Endothelial cell of hepatic sinusoid (primary cell): ENCODE measurements around the gene TSPAN31.

Source experiments
- in situ Hi-C: cut with HindIII; loops from 2 replicates; pipeline ENCODE4 v1.10.0; 2017; ENCODE audit warnings: low sequenced_read_pairs

TSPAN31 gene

GRCh38 chr12:57751788-57752667, 7.2 kb downstream of the TSPAN31 start, which contains the start of gene CDK4:
CDK4 (minus strand) TSS chr12:57752310; CDS start chr12:57751717, 593 bp downstream.
- in situ Hi-C loops: no loop called here

DNA sequence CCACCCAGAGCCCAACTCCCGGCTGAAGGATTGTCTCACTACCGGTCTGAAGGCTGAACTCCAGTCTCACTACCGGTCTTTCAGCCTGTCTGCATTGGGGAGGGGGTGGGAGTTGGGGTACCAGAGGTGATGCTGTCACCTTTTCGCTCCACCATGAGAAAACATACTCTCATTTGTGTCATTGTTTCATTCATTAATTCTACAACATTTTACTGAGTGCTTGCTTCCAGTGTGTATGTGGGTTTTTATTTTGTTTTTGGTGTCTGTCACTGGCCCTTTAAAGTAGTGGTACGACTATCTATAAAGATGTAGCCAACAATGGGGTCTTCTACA, 7.8 kb downstream of the TSPAN31 start:
- in situ Hi-C loops: no loop called here

DNA sequence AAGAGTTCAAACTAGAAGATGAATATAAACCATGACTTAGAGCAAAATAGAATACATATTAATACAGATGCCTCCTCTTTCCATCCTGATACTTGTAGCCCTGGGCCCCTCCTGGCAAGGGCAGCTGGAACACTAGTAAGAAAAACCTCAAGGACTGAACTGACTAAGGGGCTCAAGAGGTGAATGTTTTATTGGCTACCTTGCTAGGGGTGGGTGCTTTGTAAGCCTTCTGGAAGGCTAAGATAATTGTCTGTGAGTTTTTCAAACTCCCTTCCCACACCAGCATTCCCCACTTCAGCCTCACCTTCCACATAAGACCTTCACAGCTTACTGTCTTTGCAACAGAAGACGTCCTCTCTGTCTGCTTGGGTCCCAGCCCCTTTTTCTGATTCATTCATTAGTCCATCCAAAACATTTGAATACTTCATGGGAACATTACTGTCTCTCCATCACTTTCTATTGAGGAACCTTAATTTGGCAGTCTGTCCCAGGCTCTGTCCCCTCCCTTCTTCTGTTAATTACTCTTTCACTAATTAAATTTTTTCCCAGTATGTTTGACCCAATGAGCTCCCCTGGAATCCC, 9.0 kb downstream of the TSPAN31 start:
- in situ Hi-C loops: no loop called here

GRCh38 chr12:57754411-57755193, 9.8 kb downstream of the TSPAN31 start, which contains the start of gene MARCHF9:
MARCHF9 (plus strand) TSS chr12:57755103; CDS start chr12:57755529, 426 bp downstream.
- in situ Hi-C loops: no loop called here

DNA sequence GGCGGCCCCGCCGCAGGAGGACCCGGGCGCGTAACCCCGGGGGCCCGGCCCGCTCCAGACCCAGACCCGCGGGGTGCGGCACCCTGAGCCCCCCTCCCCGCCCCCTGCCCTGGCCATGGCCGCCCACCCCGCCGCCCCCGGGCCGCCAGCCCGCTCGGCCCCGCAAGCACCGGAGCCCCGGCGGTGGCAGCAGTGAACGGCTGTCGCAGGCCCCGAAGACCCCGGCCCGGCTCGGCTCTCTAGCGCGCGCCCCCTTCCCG, 10.3 kb downstream of the TSPAN31 start:
- in situ Hi-C loops: no loop called here

DNA sequence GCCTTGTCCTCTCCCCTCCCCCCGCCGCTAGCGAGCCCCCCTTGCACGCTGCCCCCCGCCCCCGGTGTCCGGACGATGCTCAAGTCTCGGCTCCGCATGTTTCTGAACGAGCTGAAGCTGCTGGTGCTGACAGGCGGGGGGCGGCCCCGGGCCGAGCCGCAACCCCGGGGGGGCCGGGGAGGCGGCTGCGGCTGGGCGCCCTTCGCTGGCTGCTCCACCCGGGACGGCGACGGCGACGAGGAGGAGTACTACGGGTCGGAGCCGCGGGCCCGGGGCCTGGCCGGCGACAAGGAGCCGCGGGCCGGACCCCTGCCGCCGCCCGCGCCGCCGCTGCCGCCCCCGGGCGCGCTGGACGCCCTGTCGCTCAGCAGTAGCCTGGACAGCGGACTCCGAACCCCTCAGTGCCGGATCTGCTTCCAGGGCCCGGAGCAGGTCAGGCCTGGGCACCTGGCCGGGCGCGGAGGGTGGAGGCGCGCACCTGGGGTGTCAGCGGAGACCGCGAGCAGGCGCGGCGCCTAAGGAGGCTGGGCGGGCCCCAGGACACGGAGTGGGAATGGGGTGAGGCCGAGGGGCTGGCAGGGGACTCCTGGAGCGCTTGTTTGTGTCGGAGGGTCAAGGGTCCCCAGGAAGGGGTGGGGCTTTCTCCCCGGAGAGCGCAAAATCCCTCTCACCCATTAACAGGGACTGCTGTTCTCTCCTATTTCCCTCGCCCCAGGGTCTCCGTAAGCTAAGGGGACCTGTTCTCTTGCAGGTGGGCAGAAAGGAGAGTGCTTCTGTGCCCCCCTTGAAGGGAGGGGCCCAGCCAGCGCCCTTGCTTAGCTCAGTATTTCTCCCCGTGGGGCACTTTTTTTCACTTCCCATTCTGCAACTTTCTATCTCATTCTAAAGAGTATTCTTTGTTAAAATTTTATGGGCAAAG, 10.9 kb downstream of the TSPAN31 start:
- in situ Hi-C loops: no loop called here

DNA sequence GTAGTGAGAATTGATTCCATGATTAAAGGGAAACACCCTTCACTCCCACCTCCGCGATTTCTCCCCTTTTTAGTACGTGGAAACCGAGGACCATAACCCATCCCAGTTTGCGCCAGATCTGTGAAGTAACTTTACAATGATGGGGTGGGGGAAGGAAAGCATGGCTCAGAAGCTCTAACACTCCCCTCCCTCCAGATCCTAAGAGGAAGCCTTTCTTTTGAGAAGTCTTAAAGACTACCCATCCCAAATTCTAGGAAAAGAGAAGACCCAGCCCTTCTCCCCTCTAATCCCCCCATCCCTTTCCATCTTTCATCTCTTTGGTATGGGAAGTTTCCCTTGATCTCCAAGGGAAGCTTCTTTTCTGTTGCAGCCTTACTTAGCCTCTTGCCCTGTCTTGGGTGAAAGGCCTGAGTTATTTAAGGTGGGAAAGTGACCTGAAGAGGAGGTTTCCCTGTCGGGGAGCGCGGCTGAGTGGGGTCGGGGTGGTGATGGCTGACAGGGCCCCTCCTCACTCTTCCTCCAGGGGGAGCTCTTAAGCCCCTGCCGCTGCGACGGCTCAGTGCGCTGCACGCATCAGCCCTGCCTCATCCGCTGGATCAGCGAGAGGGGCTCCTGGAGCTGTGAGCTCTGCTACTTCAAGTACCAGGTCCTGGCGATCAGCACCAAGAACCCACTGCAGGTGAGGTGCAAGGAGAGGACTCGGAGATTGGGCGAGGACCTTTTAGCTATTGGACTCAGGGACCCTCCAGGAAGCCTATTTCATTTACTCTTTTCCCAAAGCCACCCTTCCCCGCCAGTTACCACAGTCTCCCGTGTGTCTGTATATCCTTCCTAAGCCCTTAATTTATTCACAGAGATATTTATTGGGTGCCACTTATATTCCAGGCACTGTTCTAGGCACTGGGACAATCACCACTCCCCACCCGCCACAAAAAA, 11.8 kb downstream of the TSPAN31 start:
- in situ Hi-C loops: no loop called here

GRCh38 chr12:57757771-57758170, 12.9 kb downstream of the TSPAN31 start:
- in situ Hi-C loops: no loop called here

- in situ Hi-C loops: no loop called here
These were observed 13.9 kb downstream of the TSPAN31 start for GRCh38 chr12:57758552-57759359.

DNA sequence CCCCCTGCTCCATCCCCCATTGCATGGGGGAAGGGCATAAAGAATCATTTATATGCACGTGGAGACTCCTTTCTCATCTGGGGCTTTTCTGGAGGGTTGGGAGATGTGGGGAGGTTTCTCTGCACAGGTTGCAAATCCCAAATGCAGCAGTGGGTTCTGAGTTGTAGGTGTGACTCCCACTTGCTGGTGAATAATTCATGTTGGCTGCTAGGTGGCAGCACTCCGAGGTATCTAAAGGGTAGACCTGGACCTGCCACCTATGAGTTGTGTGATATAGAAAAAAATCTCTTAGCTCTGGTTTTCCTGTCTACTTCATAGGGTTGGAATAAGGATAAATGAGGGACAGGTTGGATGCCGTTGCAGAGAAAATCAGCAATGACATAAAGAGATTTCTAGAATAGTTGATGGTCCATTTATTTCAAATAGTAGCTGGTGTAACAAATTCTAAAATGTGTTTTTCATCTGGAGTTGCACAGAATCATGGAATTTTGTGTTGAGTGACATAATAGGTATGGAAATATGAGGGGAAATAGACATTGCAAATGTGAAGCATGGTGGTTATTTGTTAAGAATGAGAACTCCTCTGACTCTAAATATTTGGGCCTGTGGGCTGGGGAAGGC, 14.6 kb downstream of the TSPAN31 start:
- in situ Hi-C loops: no loop called here

GRCh38 chr12:57760347-57760982, 15.6 kb downstream of the TSPAN31 start:
- in situ Hi-C loops: no loop called here

GRCh38 chr12:57761391-57761998, 16.7 kb downstream of the TSPAN31 start:
- in situ Hi-C loops: no loop called here

GRCh38 chr12:57762463-57762862, 17.6 kb downstream of the TSPAN31 start:
- in situ Hi-C loops: no loop called here

DNA sequence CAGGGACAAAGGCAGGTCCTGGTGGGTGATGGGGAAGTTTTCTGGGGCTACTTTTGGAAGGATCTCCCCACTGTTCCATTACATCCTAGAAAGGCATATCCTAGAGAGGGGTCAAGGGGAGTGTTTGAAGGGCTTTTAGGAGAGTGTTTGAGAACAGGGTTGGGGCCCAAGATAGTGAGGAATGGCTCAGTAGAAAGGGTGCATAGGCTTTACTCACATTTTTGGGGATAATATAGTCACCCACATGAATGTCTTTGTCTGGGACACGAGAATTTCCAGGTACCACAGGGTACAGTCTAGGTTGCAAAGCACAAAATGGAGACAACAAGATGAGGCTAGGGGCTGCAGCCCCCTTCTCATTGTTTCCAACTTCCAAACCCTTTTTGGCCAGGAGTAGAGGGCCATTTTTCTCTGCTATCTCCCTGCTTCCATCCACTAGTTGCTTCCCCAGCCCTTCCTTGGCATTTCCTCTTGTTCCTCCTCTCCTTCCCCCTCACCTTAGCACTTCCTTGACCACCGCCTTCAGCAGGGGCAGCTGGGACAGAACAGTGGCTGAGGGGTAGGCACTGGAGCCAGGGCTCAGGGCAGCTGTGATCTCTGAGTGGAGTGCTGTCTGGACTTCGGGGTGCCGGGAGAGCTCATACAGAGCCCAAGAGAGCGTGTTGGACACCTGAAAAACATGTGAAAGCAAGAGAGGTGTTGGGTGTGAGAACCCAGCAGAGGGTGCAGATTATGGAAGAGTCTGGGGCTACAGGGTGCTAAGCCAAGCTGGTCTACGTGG, 19.2 kb downstream of the TSPAN31 start:
- in situ Hi-C loops: no loop called here

- in situ Hi-C loops: no loop called here
These were observed 19.8 kb downstream of the TSPAN31 start for GRCh38 chr12:57764662-57765002.

DNA sequence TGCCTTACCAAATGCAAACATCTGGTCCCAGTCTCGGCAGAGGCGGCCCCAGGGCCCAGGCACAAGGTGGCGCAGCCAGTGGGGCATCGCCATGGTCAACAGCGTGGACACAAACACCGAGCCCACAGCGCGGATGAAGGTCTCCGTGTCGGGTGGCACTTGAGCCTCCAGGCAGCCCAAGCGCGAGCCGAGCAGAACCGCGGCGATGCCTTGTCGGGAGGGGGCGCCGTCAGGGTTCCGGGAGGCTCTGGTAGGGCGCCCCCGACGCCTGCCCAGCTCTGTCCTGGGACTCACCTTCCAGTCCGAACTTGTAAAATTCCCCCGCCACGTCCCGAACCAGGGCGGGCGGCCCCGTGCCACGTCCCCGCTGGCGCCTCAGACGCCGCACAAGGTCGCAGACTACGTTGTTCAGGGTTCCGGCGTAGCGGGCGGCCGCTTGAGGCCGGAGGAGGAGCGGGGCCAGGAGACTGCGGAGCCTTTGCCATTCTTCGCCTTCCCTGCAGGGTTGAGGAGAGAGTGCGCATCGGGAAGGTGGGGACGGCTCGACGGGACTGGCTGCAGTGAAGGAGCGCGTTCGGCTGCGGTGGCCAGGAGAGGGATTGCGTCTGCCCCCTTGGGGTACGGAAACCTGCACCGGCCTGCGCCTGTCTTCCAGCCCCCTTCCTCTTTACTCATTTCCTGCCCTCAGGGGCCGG, 20.3 kb downstream of the TSPAN31 start:
- in situ Hi-C loops: no loop called here
